ENCODE measurements around the gene DNAH6. TPM values are rescaled to one million over a fixed set of nuclear protein-coding genes. Genes with fewer than 3 reads are reported as not detected.

DNAH6 gene
- total RNA-seq, 1 experiment from 2014 or later: 0.26 TPM

DNA sequence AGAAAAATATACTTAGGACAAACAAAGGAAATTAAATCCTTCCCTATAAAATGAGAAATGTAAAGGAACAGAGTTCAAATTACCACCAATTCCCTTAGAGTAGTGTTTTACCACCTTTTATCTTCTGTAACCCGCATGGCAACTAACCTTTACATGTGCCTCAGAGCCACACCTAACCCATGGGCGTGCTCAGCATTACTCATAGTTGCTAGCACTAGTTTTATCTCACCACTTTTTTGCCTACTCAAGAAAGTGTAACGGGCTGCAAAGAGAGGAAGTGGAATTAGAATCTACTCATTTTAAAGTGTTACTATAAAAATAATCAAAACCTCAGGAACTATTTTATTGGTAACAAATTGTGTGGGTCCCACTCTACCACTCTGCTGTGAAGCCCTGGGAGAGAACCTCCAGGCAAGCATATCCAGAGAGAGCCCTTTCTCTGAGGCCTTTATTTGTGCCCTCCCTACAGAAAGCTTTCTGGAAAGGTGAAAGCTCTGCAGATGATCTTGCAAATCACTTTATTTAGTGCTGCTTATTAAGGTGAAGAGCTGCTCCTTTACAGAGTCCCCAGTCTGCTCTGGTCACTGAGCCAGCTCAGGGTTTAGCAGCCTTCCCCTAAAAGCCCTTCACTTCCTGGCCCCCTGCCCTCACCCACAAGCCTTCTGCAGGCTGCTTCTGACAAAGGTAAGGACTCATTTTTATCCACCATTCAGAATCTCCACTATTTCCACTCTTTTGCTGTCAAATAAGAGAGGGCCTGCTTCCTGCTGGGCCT, 265.8 kb downstream of the DNAH6 start:
- Histone ChIP-seq H3K23me2 (ENCODE audit: insufficient read length, low read depth, low read length, poor library complexity, severe bottlenecking) (no peaks in the 10 kb centered on the region), H3K9me3 (ENCODE audit: control insufficient read depth, low read depth, low read length) (no peaks in the 10 kb centered on the region), H3T11ph (ENCODE audit: low read length) (no peak overlapping the region), H3K79me1 (ENCODE audit: insufficient read depth, low read depth, low read length, poor library complexity, severe bottlenecking) (no peaks in the 10 kb centered on the region), H3K79me2 (ENCODE audit: insufficient read depth, low read length) (no peaks in the 10 kb centered on the region), H3K4me2 (ENCODE audit: insufficient read depth, insufficient read length, low read length) (no peak overlapping the region), H2AFZ (ENCODE audit: low read length) (peak overlapping the region; percentile 52), H2BK15ac (ENCODE audit: low read depth, low read length) (no peak overlapping the region), H3K56ac (ENCODE audit: insufficient read length, low read depth, low read length) (no peak overlapping the region), H4K8ac (replicated peaks; ENCODE audit: insufficient read length, low read depth, low read length) (no peak overlapping the region), H3K9ac (ENCODE audit: extremely low read depth, insufficient read length, low read length) (no peak overlapping the region), H4K20me1 (ENCODE audit: control insufficient read depth, insufficient read depth, insufficient read length) (no peaks in the 10 kb centered on the region), H3K14ac (ENCODE audit: insufficient read depth, low read length) (no peak overlapping the region), H2BK12ac (ENCODE audit: insufficient read length, low read depth, low read length) (no peak overlapping the region), H4K5ac (ENCODE audit: insufficient read length, low read depth, low read length) (no peak overlapping the region), H2BK20ac (ENCODE audit: low read depth, low read length, poor library complexity, severe bottlenecking) (no peak overlapping the region), H2BK5ac (ENCODE audit: insufficient read length, low read length) (no peak overlapping the region), H2AK5ac (ENCODE audit: insufficient read length, low read length) (no peak overlapping the region), H3K27ac (ENCODE audit: insufficient read length, low read depth, low read length) (no peak overlapping the region), H3K4ac (ENCODE audit: low read depth, low read length) (no peak overlapping the region), H3K27me3 (ENCODE audit: insufficient read depth, low read length) (no peaks in the 10 kb centered on the region), H3K23ac (ENCODE audit: insufficient read length, low read depth, low read length) (no peak overlapping the region), H3K18ac (ENCODE audit: insufficient read length, low read depth, low read length) (no peak overlapping the region), H4K91ac (ENCODE audit: insufficient read length, low read depth, low read length) (no peak overlapping the region), H2BK120ac (ENCODE audit: low read depth, low read length, poor library complexity, severe bottlenecking) (no peak overlapping the region), H3K4me1 (ENCODE audit: insufficient read depth, low read length) (peaks cover 2% of the 10 kb centered on the region; the same call in 1 of the 2 replicates)
- Mint-ChIP-seq H3K27ac (no peak overlapping the region), H3K4me1 (peaks cover 5 to 11% of the 10 kb centered on the region in 2 experiments), H3K4me3 (no peak overlapping the region), H3K9me3 (peaks cover 2 to 3% of the 10 kb centered on the region in 2 experiments; a peak in 2 of 5 replicates), H3K36me3 (ENCODE audit: insufficient read depth in 1 of 3, low read depth in 3 of 3) (peaks cover 0 to 3% (median 0%) of the 10 kb centered on the region in 3 experiments; a peak in 2 of 7 replicates), H3K27me3 (ENCODE audit: low read depth) (no peaks in the 10 kb centered on the region)
- DNase-seq: no peak
- TF ChIP-seq, protein P1, sequence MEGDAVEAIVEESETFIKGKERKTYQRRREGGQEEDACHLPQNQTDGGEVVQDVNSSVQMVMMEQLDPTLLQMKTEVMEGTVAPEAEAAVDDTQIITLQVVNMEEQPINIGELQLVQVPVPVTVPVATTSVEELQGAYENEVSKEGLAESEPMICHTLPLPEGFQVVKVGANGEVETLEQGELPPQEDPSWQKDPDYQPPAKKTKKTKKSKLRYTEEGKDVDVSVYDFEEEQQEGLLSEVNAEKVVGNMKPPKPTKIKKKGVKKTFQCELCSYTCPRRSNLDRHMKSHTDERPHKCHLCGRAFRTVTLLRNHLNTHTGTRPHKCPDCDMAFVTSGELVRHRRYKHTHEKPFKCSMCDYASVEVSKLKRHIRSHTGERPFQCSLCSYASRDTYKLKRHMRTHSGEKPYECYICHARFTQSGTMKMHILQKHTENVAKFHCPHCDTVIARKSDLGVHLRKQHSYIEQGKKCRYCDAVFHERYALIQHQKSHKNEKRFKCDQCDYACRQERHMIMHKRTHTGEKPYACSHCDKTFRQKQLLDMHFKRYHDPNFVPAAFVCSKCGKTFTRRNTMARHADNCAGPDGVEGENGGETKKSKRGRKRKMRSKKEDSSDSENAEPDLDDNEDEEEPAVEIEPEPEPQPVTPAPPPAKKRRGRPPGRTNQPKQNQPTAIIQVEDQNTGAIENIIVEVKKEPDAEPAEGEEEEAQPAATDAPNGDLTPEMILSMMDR (conservative IDR thresholded peaks at IDR 0.05): no peak
- WGBS (ENCODE audit: extremely low coverage, insufficient read length, low lambda C conversion rate): no CpG with 5 or more reads among the region's 3 CpGs
